Suppressor macrophage (primary cell): ENCODE data around the gene BANP.
A peak's percentile ranks its signal among the peaks of the same experiment; 100 is the strongest.
"Not testable (repeated sequence)": the region's sequence is repeated elsewhere in the genome, so short reads cannot be mapped to it uniquely, and the experiment has no call there.

Experiments used
- DNase-seq, 4 experiments: peaks; one replicate each; pipeline ENCODE4 v3.0.0-alpha.2; 2020 to 2022

Gene BANP

DNA sequence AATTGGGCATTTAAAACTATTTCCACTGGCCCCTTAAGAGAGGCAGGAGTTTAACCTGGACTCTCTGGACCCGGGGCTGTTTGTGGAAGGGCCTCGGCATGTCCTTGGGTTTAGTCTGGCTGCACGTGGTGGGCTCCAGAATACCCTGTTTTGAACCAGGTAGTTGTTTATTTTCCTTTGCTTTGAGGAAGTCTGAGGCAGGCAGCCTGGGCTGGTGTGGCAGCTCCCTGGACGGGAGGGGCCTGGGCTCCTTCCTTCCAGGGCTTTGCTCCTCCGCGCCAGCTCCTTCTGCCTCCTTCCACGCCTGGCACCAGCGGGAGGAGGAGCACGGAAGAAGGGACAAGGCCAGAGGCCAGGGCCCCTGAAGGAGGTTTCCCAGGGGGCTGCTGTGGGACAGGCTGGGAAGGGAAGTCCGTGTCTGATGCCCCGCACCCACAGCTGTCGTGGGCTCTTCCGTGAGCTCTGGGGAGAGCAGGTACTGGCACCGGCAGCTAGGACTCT lies 15.5 kb downstream of the BANP start:
- peak in 2 of 4 experiments; percentile 61 to 72 for DNase-seq

- no peak for DNase-seq
These were observed 17.3 kb downstream of the BANP start for GRCh38 chr16:87968541-87968940.

DNA sequence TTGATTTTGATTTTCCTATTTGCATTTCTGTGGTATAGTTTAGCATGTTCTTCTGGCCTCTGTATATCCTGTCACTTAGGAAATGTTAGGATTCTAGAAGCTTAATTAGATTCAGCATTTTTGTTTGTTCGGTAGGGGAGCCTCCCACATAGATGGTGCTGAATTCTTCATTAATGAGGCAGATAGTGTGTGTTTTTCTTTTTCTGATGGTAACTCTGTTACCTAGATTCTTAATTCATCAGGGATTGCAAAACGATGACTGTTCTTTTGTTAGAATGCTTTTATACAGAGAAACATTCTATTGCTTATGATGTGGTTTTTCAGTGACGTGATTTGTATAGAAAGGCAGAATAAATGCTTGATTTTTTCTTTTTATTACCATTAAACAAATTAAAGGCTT lies 19.0 kb downstream of the BANP start:
- no peak for DNase-seq

GRCh38 chr16:87971933-87972332 lies 20.7 kb downstream of the BANP start:
- DNase-seq = no peak

- no peak for DNase-seq
These were observed 22.5 kb downstream of the BANP start for GRCh38 chr16:87973717-87974116.

DNA sequence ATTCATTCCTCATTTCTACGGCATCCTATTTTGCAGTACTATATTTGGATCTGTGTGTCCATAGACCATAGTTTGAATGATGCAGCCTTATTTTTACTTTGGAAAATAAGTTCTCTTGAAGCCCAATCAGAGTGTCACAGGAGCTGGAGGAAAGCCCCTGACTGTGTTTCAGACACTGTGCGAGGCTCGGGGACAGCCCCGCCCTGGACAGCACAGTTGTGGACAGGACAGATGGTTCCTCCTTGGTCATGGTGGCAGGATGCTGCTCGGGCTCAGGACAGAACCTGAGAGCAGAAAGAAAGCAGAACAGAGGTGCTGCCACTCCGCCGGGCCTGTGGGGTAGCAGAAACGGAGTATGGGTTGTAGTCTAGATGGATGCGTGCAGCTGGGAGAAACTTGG lies 22.9 kb downstream of the BANP start:
- DNase-seq = peak in 1 of 4 experiments; percentile 41

- peak in 1 of 4 experiments; percentile 20 for DNase-seq
These were observed 25.4 kb downstream of the BANP start for GRCh38 chr16:87976665-87977064.

GRCh38 chr16:87978127-87978526 lies 26.9 kb downstream of the BANP start:
- DNase-seq = no peak

- DNase-seq = no peak
These were observed 28.1 kb downstream of the BANP start for GRCh38 chr16:87979352-87979751.

GRCh38 chr16:87979911-87980630 lies 28.8 kb downstream of the BANP start:
- DNase-seq = not testable (repeated sequence)

GRCh38 chr16:87981376-87981775 lies 30.1 kb downstream of the BANP start:
- not testable (repeated sequence) for DNase-seq

- no peak for DNase-seq
These were observed 31.4 kb downstream of the BANP start for GRCh38 chr16:87982581-87983041.

DNA sequence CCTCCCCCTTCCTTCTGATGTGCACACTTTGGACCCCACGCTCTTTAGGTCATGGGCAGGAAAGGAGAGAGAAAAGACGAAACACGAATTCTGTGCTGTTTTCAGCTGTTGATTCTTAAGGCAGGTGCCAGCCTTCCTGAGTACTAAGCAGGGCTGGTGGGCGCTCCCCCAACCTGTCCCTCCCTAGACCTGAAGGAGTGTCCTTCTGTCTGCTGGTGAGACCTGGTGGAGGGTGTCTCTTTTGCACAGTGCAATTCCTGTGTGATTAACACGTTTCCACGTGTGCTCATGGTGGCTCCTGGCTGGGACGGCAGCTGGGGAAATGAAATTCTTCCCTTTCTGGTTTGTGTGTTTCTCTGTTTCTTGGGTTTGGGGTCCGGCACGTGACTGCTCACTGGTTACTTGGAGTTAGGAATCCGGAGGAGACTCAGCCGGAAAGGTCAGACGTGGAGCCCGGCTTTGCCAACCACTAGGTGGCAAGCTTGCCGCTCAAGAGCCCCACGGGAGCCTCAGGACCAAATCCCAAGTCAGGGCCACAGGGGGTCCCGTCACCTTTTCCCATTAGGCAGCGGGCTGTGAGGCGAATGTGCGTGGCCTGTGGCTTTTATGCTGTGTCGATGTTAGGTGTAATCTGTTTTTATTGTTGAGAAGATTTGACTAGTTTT lies 32.0 kb downstream of the BANP start:
- DNase-seq = peak in 1 of 4 experiments; percentile 14

GRCh38 chr16:87983737-87984097 lies 32.5 kb downstream of the BANP start:
- DNase-seq = peak; percentile 27 to 88 (median 68)

- peak in 1 of 4 experiments; percentile 15 for DNase-seq
These were observed 32.9 kb downstream of the BANP start for GRCh38 chr16:87984180-87984579.

DNA sequence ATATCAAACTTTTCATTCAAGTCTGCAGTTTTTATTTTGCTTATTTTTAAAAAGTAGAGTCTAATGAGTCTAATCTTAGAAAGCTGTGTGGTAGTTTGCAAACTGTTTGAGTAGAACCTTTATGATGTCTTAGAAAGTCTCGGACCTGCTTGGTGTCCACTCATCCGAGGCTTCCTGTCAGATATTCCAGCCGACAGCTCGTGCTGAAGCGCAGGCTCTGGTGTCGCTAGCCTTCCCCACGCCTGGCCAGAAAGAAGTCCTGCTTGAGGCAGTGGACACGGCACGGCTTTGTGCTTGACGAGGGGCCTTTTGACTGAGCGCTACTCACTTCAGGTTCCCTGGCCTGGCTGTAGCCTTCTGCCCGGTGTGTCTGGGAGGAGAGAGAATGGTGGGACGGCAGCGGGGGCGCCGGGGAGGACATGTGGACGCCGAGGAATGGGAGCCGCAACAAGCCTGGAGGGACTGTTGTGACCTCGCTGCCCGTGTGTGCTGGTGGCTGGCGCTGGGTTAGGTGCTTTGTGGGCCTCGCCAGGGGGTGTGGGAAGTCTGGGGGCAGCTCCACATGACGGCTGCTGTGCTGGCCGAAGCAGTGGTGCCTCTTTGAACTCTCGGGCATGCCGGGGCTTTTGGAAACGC lies 33.5 kb downstream of the BANP start:
- DNase-seq = no peak

DNA sequence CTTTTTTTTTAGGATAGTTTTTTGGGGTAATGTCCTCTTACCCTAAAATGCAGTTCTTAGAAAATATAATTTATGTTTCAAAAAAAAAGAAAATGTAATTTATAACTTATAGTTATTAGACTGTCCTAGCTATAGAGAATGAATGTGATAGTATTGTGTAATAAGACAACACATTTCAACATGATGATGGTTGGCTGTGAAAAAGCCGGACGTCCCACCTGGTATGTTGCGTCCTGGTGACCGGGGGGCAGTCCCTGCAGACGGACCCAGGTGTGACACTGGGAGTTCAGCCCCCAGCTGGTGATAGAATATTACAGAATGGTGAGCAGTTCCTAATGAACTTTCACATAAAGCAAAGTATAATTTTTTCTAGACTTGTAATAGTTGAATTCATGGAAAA lies 34.3 kb downstream of the BANP start:
- DNase-seq = not testable (repeated sequence)

DNA sequence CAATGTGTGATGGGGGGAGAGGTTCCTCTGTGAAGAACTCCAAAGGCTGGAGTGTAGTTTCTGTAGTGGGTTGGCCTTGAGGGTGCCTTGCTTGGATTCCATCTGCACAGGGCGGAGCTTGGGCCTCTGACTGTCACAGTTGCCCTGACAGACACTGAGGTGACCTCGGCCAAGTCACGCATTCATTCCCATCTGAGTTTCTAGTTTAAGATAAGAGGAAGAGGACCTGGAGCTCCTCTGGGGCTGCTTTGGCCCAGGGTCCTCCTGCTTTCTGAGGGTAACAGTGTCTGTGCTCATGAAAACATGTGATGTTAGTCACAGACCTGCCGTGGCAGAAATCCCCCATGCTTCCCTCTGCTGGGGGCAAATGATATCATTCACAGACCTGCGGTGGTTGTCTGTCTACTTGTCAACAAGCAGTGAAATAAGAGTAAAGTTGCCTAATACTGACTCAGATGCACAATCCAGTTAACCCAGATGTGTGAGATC lies 35.2 kb downstream of the BANP start:
- peak; percentile 68 to 88 (median 82) for DNase-seq

- DNase-seq = not testable (repeated sequence)
These were observed 37.4 kb downstream of the BANP start for GRCh38 chr16:87988596-87988995.

GRCh38 chr16:87990254-87990653 lies 39.0 kb downstream of the BANP start:
- DNase-seq = not testable (repeated sequence)

DNA sequence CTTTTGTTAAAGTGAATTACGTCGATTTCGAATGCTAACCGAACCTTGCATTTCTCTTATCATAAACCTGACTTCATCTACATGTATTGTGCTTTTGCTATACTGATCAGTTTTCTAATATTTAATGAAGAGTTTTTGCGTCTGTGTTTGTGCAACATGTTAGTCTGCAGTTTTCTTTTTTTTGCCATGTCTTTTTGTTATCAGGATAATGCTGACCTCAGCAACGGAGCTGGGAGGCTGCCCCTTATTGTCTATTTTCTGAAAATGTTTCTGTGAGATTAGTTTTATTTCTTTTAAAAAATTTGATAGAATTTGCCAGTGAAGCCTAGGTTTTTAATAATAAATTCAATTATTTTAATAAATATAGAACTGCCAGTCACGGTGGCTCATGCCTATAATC lies 40.9 kb downstream of the BANP start:
- DNase-seq = not testable (repeated sequence)

- DNase-seq = peak in 3 of 4 experiments; percentile 27 to 29 (median 29)
These were observed 42.7 kb downstream of the BANP start for GRCh38 chr16:87993901-87994300.

- no peak for DNase-seq
These were observed 44.4 kb downstream of the BANP start for GRCh38 chr16:87995644-87996043.
